HG03108 (cell line): Measurements from ENCODE around the gene JTB.
A peak's percentile ranks its signal among the peaks of the same experiment; 100 is the strongest.
"Not testable (repeated sequence)": the region's sequence is repeated elsewhere in the genome, so short reads cannot be mapped to it uniquely, and the experiment has no call there.

Experiments used
- ATAC-seq: cut with Tn5 transposase; IDR thresholded peaks from one replicate; pipeline ENCODE4 v1.9.1; 2021; ENCODE audit warnings: moderate library complexity; ENCODE audit not compliant: unreplicated experiment

The JTB gene

DNA sequence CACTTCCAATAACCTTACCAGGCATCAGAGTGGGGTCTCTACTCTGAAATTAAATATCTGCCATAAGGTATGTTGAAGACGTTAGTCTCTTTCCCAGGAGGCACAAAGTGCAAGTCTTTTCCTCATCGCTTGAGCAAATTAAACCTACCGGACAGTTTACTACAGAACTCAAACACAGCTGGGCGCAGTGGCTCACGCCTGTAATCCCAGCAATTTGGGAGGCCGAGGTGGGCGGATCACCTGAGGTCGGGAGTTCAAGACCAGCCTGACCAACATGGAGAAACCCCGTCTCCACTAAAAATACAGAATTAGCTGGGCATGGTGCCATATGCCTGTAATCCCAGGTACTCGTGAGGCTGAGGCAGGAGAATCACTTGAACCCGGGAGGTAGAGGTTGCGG is 1.6 kb upstream of the JTB start:
- ATAC-seq: not testable (repeated sequence)

DNA sequence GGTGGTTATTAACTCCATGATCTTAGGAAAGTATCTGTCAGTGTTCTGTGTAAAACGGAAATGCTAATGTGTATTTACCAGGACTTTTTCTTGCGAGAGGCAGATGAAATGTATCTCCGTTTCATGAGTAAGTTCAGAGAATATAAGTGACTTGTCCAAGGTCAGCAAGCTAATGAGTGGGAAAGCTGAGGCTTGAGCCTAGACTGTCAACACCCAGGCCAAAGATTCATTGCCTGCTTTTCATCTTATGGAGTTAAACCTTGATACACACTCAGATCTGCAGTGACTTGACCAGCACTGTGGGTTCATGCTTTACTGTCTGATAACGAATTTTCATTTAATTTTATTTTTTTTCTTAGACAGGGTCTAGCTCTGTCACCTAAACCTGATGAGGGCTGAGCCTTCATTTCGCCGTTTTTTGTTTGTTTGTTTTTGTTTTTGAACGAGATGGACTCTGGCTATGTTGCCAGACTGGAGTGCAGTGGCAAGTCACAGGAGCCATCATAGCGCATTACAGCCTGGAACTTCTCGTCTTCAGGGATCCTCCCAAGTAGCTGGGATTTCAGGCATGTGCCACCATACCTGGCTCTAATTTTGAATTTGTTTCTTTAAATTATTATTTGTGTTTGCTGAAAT is 918 bp upstream of the JTB start:
- ATAC-seq: no peak

DNA sequence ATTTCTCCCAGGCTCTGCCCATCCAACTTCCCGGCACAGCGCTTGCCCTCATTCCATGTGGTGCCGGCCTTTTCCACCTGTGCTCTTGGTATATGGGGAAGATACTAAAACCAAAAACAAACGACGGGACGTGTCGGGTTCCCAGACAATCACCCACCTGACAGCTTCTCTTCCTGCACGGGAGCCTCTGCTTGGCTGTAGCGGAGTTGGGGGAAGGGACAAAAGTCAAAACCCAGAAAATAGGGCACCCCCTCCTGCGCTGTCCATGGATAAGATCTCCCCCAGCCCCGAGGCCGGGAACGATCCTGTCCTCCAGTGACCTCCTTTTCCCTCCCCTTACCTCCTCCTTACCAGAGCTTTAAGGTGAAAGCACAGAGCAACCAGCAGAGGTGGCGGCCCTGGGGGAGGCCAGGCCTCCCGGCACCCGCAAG is 640 bp downstream of the JTB start:
- no peak for ATAC-seq

DNA sequence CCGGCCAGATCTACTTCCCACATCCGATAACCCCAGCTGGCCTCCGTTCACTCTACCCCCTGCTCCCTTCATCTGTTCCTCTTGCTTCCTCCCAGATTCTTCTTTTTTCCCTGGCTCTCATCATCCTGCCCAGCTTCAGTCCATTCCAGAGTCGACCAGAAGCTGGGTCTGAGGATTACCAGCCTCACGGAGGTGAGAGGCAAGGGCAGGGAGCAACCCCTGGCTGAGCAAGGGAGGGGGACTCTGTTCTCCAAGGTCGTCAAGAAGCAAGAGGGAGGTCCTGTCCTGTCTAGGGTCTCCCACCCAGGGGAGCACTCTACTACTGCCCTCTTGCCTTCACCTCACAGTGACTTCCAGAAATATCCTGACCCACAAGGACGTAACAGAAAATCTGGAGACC is 3.9 kb downstream of the JTB start:
- ATAC-seq: no peak

DNA sequence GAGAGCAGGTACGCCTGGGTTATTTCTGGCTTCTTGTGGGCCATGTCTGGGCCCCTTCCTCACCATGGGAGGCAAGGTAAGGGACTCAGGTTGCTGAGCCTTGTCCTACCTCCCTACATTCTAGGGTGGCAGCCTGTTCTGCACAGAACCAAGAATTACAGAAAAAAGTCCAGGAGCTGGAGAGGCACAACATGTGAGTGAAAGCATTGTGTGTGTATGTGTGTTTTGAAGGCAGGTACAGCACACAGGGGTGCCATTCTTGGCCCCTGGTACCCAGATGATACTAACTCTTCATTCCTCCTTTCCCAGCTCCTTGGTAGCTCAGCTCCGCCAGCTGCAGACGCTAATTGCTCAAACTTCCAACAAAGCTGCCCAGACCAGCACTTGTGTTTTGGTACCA is 4.4 kb downstream of the JTB start:
- ATAC-seq: no peak

DNA sequence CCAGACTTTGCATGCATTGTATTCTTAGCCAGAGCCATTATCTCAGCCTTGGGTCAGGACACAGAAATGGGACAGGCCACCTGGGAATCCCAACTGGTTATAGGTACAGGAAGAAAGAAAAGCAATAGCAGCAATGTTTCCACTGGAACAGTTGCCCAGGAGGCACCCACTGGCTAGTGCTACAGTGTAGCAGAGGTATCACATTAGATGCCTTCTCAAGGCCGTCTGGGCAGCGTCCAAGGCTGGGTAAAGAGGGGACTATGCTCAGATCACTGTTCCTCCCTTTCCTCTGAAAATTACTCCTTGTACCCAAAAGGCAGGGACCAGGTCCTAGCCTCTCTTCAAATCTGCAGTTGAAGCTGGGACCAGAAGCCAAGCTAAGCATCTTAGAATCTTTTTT is 7.1 kb downstream of the JTB start:
- ATAC-seq: no peak

DNA sequence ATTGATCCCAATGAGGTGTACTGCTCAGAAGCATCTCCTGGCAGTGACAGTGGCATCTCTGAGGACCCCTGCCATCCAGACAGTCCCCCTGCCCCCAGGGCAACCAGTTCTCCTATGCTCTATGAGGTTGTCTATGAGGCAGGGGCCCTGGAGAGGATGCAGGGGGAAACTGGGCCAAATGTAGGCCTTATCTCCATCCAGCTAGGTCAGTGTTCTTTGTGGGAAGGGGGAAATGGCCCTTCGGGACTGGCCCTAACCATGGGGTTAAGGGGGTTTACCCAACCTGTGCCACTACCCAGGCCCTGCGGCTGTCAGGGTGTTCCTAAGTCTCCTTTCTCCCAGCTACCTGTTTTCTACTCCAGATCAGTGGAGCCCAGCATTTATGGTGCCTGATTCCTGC is 8.5 kb downstream of the JTB start:
- no peak for ATAC-seq

DNA sequence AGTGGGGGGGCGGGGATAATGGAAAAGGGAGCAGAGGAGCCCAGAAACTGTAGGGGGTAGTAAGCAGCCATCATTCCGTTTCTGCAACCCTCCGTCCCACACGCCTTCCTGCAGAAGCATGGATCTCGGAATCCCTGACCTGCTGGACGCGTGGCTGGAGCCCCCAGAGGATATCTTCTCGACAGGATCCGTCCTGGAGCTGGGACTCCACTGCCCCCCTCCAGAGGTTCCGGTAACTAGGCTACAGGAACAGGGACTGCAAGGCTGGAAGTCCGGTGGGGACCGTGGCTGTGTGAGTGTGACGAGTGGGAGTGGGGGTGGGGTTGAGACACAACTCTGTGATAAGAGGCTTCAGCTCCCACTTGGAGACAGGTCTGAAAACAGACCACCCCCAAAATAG is 9.1 kb downstream of the JTB start:
- no peak for ATAC-seq

DNA sequence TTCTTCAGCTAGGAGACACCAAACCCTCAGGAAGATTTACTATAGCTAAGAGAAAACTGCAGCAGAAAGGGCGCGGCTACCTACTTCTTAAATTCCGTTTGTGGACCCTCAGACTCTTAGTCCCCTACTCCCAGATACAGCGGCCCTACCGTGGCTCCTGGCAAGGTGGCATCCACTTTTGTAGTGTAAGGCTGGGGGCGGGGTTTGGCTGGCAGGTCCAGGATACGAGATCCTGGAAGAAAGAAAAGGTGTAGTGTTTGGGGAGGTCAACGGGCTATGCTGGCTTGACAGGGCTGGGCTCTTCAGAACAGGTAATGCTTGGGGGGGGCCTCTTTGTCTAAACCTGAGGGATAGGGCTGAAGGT is 9.5 kb downstream of the JTB start:
- no peak for ATAC-seq

DNA sequence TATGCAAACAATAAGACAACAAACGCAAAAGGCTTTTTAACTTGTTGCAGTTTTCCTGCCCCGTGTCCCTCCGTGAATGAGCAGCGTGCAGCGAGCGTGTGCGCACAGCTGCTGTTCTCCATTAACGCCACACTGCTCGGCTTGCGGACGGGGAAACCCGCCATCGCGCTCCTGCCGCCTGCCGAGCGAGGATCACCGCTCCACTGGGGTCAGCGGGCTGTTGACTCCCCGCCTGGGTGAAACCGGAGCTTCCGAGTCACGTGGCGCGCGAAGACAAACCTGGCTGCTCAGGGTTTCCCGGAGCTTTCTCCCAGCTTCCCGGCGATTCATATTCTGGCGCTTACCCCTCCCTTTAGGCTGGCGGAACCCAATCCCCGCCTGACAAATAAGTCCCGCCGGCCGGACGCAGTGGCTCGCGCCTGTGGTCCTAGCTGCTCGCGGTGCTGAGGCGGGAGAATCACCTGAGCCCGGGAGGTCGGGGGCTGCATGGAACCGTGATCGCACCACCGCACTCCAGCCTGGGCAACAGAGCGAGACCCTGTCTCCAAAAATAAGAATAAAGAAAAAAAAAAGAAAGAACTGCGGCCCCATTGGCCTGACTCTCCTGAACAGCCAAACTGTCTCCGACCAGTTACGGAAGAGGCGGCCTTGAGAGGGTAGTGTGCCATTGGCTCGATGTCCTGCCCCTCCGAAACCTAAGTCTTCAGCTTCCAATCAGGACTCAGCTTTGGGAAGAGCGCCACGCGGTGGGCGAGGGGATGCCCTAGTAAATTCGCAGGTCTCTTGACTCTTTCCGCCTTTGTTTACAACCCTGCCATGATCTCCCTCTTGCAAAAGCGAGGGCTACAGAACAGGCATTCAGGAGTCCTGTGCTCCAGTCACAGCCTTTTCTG is 10.1 kb downstream of the JTB start, which contains the start of gene CREB3L4:
Gene CREB3L4 (plus strand): TSS at position 796 of the 893 bp plus-strand sequence. CDS start 624 bp downstream, outside the sequence.
- peak; percentile 64 for ATAC-seq

DNA sequence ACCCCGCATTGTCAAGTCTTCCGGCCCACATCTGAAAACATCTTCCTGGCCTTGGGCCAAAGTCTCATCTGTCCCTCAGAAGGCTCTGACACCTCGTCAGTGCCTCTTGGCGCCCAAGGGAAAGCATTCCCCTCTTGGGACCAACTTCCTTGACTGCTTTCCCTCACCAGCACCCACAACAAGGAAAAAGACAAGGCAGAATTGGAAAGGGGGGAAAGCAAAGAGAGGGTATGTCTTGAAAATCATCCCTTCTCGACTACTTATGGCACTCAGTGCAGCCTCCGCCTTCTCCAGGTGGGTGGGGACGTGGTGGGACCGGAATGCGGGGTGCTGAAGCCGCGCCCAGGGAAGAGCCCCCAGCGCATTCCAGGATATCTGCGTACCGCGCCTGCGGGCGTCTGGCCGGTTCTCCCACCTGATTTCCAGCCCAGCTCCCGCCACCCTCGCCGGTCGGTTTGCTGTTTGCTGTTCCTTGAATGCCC is 13.6 kb downstream of the JTB start:
- ATAC-seq: no peak

DNA sequence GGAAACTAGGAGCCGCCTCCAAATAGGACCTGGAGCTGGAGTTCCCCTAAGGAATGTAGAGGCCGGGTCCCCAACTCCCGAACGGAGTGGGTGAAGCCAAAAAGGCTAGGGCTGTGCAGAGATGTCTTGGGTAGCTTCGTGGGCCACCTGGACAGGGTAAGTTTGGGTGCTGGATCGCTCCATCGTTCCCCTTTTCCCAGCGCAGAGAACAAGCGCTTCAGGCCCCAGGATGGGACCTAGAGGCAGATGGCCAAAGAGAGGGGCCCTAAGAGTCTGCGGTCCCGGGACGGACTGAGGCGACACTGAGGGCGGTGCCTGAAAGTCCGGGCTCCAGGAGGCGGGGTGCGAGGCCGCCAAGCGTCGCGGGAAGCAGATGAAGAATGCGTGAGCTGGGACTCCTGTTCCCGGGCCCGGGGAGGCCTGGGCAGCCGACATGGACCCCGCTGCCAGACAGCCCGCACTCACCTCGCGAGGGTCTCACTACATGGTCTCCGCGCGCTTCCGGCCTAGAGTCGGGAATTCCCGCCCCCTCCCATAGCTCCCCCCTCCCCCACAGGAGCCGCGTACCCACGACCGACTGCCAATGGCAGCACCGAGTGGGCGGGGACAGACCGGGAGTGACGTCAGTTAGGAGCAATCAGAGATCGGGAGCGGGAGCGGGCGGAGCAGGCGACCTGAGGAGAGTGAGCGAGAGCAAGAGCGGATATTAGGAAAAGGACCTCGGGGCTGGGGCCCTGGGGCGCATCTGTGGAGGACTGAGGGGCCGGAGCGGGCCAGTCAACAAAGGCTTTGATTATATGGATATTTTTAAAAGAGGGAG is 14.2 kb downstream of the JTB start, which contains the start of gene SLC39A1:
Gene SLC39A1 (minus strand): TSS at position 508 of the 820 bp plus-strand sequence. CDS start 822 bp downstream, outside the sequence.
- peak; percentile 37 for ATAC-seq

DNA sequence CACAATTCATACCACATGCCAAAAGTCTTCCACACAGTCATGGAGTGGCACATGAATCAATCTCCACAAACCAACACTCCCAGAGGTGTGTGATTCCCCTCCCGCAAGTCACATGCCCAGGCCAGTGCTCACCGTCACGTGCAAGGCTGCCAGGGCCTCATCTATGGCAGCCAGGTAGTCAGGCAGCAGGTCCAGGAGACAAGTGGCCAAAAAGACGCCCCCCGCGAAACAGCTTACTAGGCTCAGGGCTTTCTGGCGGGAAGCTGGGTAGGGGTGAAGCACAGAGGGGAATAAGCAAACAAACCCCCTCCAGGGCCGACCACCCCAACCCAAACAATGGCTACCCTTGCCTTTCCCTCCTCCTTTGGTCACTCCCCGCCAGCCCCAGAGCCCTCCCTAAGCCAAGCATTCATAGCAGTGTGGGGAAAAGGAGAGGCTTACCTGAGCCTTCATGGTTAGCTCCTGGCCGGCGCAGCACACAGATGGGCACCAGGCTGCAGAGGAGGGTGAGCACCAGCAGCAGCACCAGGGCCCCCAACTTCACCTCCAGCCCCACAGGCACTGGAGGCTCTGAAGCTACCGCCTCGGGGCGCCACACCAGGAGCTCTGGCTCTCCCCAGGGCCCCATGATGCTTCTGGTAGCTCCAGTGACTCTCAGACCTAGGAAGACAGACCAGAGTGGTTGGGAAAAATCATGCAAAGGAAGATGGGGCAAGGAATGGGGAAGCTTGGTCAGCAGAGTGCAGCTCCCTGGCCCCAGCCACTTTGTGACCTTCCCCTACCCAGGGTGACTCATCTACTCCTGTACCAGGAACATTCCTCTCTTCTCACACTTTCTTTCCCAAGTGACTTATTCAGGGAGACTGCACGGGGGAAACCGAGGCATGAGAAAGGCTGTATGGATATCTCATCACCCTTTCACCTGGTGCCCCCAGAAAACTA is 15.1 kb downstream of the JTB start:
- no peak for ATAC-seq

DNA sequence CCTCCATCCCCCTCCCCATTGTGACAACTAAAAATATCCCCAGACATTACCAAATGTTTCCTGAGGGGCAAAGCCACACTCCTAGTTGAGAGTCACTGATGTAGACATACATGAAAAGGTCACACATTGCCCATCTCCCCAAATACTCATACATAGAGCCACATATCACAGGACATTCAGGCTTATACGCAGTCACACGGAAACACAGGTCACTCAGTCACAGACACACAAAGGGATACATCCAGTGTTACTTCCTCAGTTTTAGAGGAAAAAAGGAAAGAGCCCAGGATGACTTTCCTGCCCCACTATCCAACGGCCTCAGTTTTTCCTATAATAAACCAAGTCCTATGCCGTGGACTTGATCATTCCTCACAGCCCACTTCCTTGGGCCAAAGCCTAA is 16.1 kb downstream of the JTB start:
- ATAC-seq: no peak

DNA sequence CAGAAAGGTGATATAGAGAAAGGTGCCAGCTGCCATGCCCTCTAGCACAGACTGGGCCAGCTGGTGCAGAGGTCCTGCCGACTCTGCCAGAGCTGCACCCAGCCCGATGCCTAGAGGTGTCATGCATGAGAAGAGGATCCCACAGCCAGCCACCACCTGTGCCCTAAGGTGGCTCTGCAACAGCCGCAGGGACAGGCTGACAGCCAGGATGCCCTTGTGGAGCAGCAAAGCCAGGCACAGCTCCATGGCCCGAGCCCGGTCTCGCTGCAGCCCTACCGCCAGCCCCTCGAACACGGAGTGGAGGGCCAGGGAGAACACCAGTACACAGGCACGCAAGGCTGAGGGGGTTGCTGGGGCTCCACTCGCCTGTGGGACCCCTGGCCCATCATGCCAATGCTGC is 17.3 kb downstream of the JTB start:
- no peak for ATAC-seq

DNA sequence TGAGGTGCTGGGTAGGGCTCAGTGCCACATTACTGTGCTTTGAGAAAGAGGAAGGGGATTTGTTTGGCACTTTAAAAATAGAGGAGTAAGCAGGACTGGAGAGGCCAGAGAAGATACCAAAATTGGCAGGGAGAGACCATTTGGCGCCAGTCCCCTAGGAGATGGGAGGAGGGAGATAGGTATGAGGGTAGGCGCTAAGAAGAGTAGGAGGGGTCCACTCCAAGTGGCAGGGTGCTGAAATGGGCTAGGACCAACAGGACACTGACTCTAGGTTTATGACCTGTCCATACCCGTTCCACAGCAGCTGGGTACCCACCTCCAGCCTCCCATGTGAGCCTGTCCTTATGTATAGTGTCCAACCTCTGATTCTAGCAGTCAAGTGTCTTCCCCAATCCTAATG is 18.0 kb downstream of the JTB start:
- no peak for ATAC-seq

DNA sequence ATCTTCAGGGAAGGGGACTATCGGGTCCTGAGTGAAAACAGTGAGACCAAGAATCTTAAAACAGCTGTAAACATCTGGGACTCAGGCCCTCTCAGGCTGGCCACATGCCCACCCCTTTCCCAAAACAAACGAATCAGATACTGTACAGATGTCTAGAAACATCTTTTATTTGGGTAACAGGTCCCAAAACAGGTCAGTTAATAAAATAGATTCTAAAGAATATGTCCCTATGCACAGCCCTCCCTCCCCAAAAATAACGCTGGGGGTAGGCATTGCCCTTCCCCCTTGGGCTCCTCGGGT is 18.6 kb downstream of the JTB start:
- no peak for ATAC-seq

DNA sequence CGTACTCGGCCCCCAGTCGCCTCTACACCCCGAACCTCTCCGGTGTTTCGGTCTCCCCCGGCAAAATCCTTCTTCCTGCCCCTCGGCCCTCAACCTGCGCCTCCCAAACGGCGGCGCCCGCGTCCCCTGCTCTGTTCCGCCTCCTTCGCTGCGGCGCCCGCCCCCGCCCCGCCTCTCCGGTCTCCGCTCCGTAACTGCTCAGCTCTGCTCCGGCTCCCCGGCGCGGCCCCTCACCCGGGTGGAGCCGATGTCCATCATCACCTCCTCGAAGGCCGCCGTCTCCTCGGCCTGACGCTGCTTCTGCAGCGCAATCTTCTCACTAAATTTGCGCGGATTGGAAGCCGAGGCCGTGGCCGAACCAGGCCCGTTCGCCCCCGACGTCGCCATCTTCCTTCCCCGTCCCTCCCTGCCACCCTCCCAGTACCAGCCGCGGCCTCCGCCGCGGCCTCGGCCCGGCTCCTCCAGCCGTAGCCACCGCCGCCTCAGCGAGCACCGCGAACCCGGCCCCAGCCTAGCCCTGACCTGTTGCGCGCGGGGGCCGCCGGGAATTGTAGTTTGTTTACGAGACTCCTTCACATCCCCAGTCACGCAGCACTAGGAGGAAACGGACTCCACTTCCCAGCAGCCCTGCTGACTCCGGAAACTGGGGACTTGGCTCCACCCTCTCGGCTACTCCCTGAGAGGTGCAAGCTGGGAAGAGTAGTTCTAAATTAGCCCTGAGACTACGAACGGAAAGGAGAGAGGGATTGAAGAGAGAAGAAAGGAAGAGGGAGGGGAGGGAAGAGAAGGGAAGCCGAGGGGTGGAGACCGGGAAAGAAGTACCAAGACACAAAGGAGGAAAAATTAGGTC is 19.1 kb downstream of the JTB start, which contains the start of gene CRTC2:
Gene CRTC2 (minus strand): TSS at position 502 of the 850 bp plus-strand sequence. CDS start 115 bp downstream, at position 387.
- peak; percentile 71 for ATAC-seq

DNA sequence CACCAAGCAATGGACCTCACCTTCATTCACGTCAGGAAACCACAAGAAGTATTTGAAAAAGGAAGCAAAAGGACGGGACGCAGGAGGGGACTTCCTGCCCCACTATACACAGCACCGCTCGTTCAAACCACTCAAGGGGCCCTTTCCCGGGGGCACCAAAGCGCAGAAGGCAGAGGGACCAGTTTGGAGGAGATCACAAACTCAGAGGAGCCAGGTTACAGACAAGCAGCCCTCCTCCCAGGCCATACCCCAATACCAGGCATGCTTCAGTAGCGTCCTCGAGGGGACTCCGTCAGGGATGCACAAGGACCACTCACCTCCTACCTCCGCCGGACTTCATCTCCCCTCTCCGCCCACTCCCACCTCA is 19.7 kb downstream of the JTB start:
- ATAC-seq: peak; percentile 16
